Transverse colon (tissue), 3 donors: ENCODE results near the gene SULT1C2.

ENCODE experiments used
- POLR2A ChIP-seq: fragments of 450-650 bp; IDR thresholded peaks from one replicate; pipeline ENCODE4 v1.6.1; 2016; ENCODE audit warnings: antibody characterized with exemption, mild to moderate bottlenecking, moderate library complexity
- TF ChIP-seq, protein P1 (sequence below), 5 experiments: fragments of 200-600 bp in 3 of 5; fragments of 450-650 bp in 2 of 5; sonication (generic) in 3 of 5; IDR thresholded peaks; 1 replicate in 2 of 5; 2 replicates in 3 of 5; pipeline ENCODE4 v1.5.1; 2016 to 2017; ENCODE audit warnings: antibody characterized with exemption in 5 of 5, inconsistent platforms in 3 of 5, mild to moderate bottlenecking in 2 of 5, moderate library complexity in 1 of 5

DNA sequence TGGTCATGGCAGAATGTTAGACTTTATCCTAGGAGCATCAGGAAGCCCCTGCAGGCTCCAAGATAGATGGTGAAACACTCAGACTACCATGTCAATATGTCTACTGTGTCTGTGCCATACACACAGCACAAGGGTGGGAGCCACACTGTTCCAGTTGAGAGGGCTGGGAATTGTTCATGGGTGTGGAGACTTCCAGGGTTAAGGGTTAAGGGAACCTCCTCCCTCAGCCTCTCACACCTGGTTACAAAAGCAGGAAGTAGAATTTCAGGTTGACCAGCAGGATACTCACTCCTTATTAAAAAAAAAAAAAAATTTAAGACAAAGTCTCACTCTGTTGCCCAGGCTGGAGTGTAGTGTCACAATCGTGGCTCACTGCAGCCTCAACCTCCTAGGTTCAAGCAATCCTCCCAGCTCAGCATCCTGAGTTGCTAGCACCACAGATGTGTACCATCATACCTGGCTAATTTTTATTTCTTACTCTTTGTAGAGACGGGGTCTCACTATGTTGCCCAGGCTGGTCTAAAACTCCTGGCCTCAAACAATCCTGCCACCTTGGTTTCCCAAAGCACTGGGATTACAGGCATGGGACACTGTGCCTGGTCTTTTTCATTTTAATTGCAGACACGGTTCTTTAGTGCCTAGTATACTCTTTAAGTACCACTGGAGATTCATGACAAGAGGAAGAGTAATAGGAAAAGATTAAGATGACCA is 26.0 kb downstream of the SULT1C2 start:
- TF ChIP-seq, protein P1, sequence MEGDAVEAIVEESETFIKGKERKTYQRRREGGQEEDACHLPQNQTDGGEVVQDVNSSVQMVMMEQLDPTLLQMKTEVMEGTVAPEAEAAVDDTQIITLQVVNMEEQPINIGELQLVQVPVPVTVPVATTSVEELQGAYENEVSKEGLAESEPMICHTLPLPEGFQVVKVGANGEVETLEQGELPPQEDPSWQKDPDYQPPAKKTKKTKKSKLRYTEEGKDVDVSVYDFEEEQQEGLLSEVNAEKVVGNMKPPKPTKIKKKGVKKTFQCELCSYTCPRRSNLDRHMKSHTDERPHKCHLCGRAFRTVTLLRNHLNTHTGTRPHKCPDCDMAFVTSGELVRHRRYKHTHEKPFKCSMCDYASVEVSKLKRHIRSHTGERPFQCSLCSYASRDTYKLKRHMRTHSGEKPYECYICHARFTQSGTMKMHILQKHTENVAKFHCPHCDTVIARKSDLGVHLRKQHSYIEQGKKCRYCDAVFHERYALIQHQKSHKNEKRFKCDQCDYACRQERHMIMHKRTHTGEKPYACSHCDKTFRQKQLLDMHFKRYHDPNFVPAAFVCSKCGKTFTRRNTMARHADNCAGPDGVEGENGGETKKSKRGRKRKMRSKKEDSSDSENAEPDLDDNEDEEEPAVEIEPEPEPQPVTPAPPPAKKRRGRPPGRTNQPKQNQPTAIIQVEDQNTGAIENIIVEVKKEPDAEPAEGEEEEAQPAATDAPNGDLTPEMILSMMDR (IDR thresholded peaks at IDR 0.05), result no peak
- no peak for TF ChIP-seq POLR2A
